ENCODE data around the gene BCO2.

BCO2 gene

DNA sequence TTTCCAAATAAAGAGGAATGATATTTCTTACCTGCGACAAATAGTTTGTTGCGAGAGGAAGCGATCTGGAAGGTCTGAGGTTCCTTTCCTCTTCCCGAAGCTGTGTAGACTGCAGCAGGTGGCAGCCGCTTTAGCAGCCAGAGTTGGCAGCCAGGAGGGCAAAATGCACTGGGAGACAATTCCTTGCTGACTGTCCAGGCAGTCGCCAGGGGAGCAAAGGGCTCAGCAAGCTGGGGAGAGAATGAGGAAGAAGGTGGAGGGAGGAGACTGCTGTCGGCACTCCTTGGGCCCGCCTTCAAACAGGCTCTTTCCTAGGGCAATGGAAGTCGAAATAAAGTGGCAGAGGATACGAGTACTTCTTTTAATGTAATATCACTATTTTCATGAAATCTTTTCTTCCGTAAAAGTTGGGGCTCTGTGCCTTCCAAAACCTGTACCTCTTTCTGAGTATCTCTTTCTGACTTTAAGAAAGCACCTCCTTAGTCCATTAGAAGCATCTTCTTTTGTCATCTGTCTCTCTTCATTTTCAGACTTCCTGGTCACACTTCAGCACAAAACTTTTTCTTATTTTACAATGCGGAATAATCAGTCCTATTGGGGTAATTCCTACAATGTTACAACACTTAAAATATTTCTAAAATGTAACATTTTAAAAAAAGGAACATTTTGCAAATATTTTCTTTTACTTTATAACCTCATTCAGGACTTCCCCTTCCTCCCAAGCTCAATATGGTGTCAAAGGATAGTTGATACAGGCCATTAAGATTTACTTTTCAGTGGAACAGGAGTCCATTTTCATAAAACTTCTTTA lies 11.2 kb upstream of the BCO2 start, which contains the start of gene IL18:
TSS of gene IL18 (minus strand) at position 220 of the 811 bp plus-strand sequence. CDS start 9,041 bp downstream, outside the sequence.
- DNase-seq (ENCODE audit: extremely low read depth, insufficient read length) = no peak
- Histone ChIP-seq H3K27me3 (replicated peaks; ENCODE audit: control insufficient read depth, insufficient read depth, low read length) (no peaks in the 10 kb centered on the region), H3K4me3 (replicated peaks; ENCODE audit: low read depth, low read length) (no peak within 1 kb of the TSS), H3K36me3 (ENCODE audit: control insufficient read depth, insufficient read depth, low read length) (no peaks in the 10 kb centered on the region)
- no peak for TF ChIP-seq CTCF (IDR thresholded peaks at IDR 0.05; ENCODE audit: insufficient read depth, low read length, poor library complexity, severe bottlenecking)

DNA sequence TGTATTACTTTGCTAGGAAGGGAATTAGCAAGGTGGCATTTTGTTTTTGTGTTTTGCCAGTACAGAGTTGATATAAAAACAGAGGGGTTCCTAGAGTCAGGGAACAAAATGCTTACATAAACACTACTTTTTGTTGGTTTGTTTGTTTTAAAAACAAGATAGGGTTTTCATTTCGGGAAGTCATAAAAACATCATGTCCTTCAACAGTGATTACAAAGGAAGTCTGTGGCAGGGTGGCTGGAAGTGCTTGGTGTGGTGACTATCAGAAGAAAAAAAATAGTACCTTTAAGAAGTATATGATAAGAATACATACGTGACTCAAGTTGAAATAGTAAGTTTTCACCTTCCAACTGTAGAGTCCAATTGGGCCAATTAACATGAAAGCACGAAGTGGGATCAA lies 10.3 kb upstream of the BCO2 start:
- Histone ChIP-seq H3K27me3 (replicated peaks; ENCODE audit: control insufficient read depth, insufficient read depth, low read length) (no peaks in the 10 kb centered on the region), H3K36me3 (ENCODE audit: control insufficient read depth, insufficient read depth, low read length) (no peaks in the 10 kb centered on the region), H3K4me3 (replicated peaks; ENCODE audit: low read depth, low read length) (no peak overlapping the region)
- no peak for TF ChIP-seq CTCF (IDR thresholded peaks at IDR 0.05; ENCODE audit: insufficient read depth, low read length, poor library complexity, severe bottlenecking)
- no peak for DNase-seq (ENCODE audit: extremely low read depth, insufficient read length)

- H3K27me3 ChIP-seq (replicated peaks; ENCODE audit: control insufficient read depth, insufficient read depth, low read length) = no peaks in the 10 kb centered on the region
- H3K4me3 ChIP-seq (replicated peaks; ENCODE audit: low read depth, low read length) = no peak overlapping the region
- DNase-seq (ENCODE audit: extremely low read depth, insufficient read length) = no peak
- TF ChIP-seq CTCF (IDR thresholded peaks at IDR 0.05; ENCODE audit: insufficient read depth, low read length, poor library complexity, severe bottlenecking) = no peak
- H3K36me3 ChIP-seq (ENCODE audit: control insufficient read depth, insufficient read depth, low read length) = no peaks in the 10 kb centered on the region
Measured at GRCh38 chr11:112166562-112166961, 8.8 kb upstream of the BCO2 start.

- Histone ChIP-seq H3K27me3 (replicated peaks; ENCODE audit: control insufficient read depth, insufficient read depth, low read length) (no peaks in the 10 kb centered on the region), H3K36me3 (ENCODE audit: control insufficient read depth, insufficient read depth, low read length) (no peaks in the 10 kb centered on the region), H3K4me3 (replicated peaks; ENCODE audit: low read depth, low read length) (no peak within 1 kb of the TSS)
- no peak for DNase-seq (ENCODE audit: extremely low read depth, insufficient read length)
- TF ChIP-seq CTCF (IDR thresholded peaks at IDR 0.05; ENCODE audit: insufficient read depth, low read length, poor library complexity, severe bottlenecking) = no peak
Measured at GRCh38 chr11:112167145-112167544, 8.2 kb upstream of the BCO2 start, which contains the start of gene TEX12. TSS of gene TEX12 (plus strand) at chr11:112167372. CDS start at chr11:112169269, 1,897 bp downstream.

GRCh38 chr11:112172362-112172994 lies 2.8 kb upstream of the BCO2 start:
- TF ChIP-seq CTCF (IDR thresholded peaks at IDR 0.05; ENCODE audit: insufficient read depth, low read length, poor library complexity, severe bottlenecking) = no peak
- peak; percentile 64 for DNase-seq (ENCODE audit: extremely low read depth, insufficient read length)
- Histone ChIP-seq H3K4me3 (replicated peaks; ENCODE audit: low read depth, low read length) (no peak overlapping the region), H3K27me3 (replicated peaks; ENCODE audit: control insufficient read depth, insufficient read depth, low read length) (no peaks in the 10 kb centered on the region), H3K36me3 (ENCODE audit: control insufficient read depth, insufficient read depth, low read length) (no peaks in the 10 kb centered on the region)
